Activated CD4-positive, CD25-positive, alpha-beta regulatory T cell (primary cell): ENCODE results near the gene RPN2.
"Not testable (repeated sequence)": the region's sequence is repeated elsewhere in the genome, so short reads cannot be mapped to it uniquely, and the experiment has no call there.

ENCODE experiments used
- DNase-seq, 4 experiments: peaks; one replicate each; lab custom pipeline; 2025; lab: John Stamatoyannopoulos, UW

RPN2 gene

GRCh38 chr20:37178839-37179682 lies at the start of gene RPN2, which contains the start of gene MROH8:
RPN2 (plus strand) TSS chr20:37179330; CDS start chr20:37179357, 27 bp downstream.
MROH8 (minus strand) TSS chr20:37179548.
- peak; percentile 84 to 90 (median 88) for DNase-seq

DNA sequence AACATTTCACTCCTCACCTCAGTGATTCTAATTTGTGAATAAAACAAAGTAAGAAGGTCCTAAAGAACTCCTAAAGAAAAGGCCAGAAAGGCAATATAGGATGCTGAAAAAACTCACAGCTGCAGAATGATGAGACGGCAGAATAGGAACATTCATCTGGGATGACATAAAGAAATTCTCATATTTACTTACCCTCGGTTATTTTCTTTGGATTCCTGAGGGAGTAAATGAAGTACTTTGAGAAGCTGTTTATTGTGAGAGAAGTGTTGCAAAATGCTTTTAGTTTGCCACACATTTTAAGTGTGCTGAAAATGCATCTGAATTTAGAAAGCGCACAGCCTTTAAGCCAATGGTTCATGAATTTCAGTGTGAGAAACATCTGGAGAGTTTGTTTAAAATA lies 47.6 kb upstream of the RPN2 start:
- no peak for DNase-seq

GRCh38 chr20:37133952-37134351 lies 45.2 kb upstream of the RPN2 start:
- no peak for DNase-seq

GRCh38 chr20:37137547-37137946 lies 41.6 kb upstream of the RPN2 start:
- DNase-seq, result no peak

- DNase-seq, result no peak
Measured at GRCh38 chr20:37142708-37143107, 36.4 kb upstream of the RPN2 start.

DNA sequence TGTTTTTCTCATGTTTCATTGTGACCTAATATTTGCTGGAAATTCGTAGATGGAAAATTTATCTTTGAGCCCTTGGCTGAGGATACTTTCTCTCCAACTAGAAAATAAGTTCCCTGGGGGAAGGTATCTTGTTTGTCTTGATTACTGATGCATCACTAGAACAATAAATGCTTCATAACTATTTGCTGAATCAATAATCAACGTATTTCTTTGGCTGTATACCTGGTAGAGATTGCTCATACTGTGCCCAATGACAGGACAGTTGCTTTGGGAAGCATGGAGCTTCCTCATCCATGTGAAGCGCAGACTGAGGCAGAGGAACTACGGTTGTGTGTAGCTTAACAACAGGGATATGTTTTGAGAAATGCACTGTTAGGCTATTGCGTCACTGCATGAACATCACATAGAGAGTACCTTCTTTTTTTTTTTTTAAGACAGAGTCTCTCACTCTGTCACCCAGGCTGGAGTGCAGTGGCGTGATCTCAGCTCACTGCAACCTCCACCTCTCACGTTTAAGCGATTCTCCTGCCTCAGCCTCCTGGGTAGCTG lies 34.2 kb upstream of the RPN2 start:
- no peak for DNase-seq

DNA sequence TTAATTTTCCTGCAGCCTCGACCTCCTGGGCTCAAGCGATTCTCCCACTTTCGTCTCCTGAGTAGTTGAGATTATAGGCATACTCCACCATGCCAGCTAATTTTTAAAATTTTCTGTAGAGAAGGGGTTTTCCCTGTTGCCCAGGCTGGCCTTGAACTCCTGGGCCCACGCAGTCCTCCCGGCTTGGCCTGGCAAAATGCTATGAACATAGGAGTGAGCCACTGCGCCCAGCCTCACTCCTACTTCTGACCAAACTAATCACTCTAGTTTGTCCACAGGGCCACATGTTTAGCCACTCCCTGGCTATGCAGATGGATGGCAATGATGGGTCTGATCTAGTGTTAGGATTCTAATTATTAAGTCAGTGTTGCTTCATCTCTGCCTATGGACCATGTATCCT lies 31.9 kb upstream of the RPN2 start:
- DNase-seq, result no peak

- not testable (repeated sequence) for DNase-seq
Measured at GRCh38 chr20:37150864-37151263, 28.3 kb upstream of the RPN2 start.

DNA sequence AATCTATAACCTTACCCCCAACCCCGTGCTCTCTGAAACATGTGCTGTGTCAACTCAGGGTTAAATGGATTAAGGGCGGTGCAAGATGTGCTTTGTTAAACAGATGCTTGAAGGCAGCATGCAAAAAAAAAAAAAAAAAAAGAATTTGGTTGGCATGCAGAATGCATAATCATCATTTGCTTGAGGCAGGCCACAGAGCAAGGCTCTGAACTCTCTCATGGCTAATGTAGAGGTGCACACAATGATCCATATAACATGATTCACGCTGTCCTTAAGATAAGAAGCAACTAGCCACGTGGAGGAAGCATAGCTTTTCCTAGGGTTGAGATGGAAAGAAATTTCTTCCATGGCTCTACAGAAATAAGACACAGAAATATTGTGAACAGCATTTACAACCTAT lies 27.6 kb upstream of the RPN2 start:
- DNase-seq, result no peak

DNA sequence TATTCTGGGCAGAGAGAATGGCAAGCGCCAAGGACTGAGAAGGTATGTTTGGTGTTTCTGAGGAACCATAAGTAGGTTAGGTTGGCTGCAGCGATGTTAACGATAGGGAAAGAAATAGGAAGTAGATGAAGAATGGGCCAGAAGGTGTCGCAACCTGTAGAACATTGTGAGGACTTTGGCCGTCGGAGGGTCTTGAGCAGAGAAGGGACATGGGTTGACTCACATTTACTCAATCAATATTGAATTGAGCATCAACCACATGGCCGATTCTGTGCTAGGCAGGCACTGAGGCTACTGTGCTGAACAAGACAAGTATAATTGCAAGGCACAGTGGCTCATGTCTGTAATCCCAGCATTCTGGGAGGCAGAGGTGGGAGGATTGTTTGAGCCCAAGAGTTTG lies 26.8 kb upstream of the RPN2 start:
- no peak for DNase-seq

DNA sequence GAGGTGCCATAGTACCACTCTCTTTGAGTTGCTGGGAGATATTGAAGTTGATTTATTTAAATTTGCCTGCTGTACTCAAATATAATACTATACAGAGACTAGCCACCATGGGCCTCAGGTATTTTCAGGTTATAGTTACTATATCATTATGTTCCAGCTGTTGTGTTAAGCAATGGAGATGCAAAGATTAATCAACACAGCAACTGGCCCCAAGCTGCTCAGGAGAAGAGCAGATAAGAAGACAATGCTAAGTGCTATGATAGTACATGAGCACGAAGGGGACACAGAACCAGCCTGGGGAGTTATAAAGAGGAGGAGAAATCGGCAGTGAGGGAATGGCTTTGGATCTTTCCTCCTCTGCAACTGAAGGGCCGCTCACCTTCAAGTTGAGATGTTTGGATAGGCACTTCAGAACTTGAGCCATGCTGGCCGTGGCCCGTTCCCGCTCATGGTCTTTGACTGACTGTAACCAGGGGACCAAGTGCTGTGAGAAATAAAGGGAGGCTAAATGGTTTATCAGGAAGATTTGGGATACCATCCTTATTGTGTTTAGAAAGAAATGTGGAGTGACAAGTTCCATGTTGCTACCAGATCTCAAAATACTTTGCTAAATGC lies 24.3 kb upstream of the RPN2 start:
- no peak for DNase-seq

DNA sequence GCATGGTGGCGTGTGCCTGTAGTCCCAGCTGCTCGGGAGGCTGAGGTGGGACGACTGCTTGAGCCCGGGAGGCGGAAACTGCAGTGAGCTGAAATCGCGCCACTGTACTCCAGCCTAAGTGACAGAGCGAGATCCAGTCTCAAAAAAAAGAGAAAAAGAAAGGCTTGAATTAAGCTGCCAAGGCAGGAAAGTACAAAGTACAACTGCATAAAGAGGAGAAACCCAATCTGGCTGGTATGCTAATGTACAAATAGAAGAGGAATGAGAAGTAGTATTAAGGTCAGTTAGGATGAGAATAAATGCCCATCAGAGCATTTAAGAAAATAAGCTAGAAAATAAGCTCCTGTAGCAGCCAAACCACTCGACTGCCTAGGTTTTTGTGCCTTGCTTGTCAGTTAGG lies 23.1 kb upstream of the RPN2 start:
- no peak for DNase-seq

GRCh38 chr20:37158248-37158647 lies 20.9 kb upstream of the RPN2 start:
- DNase-seq, result no peak

GRCh38 chr20:37160683-37161082 lies 18.4 kb upstream of the RPN2 start:
- DNase-seq, result no peak

- no peak for DNase-seq
Measured at GRCh38 chr20:37161830-37162549, 17.1 kb upstream of the RPN2 start.

- DNase-seq, result no peak
Measured at GRCh38 chr20:37162646-37163045, 16.5 kb upstream of the RPN2 start.

- no peak for DNase-seq
Measured at GRCh38 chr20:37163832-37164554, 15.1 kb upstream of the RPN2 start.

GRCh38 chr20:37165031-37165430 lies 14.1 kb upstream of the RPN2 start:
- no peak for DNase-seq

DNA sequence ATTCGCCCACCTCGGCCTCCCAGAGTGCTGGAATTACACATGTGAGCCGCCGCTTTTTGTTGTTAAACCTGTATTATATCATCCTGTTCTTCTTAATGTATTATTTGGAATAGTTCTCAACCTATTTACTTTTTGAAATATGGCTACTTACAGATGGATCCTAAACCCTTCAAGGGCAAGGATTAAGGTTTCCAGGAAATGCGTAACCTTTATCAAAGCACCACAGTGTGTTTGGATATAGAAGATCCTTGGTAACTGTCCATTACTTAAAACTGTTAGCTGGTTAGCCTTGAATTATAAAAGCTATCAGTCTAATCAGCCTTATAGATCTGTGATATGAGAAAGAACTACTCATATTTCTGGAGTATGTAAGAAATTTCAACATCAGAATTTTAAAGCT lies 12.3 kb upstream of the RPN2 start:
- no peak for DNase-seq

GRCh38 chr20:37172836-37173235 lies 6.3 kb upstream of the RPN2 start:
- no peak for DNase-seq

DNA sequence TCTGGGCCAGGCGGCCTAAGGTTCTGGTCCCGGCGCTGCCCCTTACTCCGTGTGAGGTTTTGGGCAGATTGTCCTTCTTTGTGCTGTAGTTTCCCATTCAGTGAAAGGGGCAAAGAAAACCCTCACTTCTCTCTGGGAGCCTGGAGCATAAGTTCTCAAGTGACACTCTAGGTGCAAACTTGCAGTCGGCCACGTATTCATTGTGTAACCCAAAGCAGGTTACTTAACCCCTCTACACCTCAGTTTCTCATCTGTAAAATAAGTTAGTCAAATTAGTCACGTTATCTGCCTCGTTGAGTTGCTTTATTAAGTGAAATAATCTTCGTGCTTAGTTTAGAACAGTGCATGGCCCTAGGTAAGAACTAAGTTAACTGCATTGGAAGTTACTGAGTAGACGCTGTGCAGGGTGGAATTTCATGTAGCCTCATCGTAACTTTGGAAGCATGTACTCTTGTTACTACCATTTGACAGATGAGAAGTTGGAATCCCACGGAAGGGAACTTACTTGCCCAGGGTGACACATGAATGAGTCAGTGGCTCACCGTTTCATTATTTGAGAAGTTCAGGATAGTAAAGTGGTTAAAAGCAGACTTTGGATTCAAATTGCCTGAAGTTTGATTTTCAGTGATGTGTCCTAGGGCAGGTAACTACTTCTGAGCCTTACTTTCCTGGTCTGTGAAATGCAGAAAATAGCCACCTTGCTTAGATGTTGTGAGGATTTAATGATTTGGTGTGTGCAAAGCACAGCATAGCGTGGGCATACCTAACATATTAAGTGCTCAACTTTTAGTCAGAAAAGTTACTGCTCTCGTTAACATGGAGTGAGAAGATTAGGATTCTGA lies 774 bp downstream of the RPN2 start:
- DNase-seq, result no peak
